IPS-11a (cell line): ENCODE measurements around the gene ZNF627.
A peak's percentile ranks its signal among the peaks of the same experiment; 100 is the strongest.
"Not testable (repeated sequence)": the region's sequence is repeated elsewhere in the genome, so short reads cannot be mapped to it uniquely, and the experiment has no call there.

ENCODE experiments used
- H3K4me3 ChIP-seq: one replicate; pipeline ENCODE4 v1.5.1; 2013; ENCODE audit warnings: low read depth, low read length, control low read depth

Gene ZNF627

GRCh38 chr19:11620553-11620952 is 23.3 kb downstream of the ZNF627 start:
- H3K4me3 ChIP-seq = no peak overlapping the region

DNA sequence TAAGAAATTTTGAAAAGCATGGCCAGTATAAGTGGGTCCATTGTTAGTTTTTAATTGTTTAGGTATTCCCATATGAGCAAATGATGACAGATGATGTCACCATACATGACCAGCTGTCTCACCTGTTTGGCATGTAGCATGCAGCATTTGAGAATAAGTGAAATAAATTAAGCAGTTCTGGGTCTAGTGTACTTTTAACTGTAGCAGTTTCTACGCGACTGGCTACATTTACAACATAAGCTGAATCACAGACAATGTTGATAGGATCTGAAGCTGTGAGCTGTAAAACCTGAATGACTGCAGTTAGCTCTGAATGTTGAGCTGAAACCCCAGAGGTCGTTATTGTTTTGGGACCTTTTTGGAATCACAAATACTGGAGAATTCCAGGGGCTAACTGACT is 25.1 kb downstream of the ZNF627 start:
- H3K4me3 ChIP-seq = not testable (repeated sequence)

GRCh38 chr19:11624069-11624463 is 26.8 kb downstream of the ZNF627 start:
- H3K4me3 ChIP-seq = no peak overlapping the region

DNA sequence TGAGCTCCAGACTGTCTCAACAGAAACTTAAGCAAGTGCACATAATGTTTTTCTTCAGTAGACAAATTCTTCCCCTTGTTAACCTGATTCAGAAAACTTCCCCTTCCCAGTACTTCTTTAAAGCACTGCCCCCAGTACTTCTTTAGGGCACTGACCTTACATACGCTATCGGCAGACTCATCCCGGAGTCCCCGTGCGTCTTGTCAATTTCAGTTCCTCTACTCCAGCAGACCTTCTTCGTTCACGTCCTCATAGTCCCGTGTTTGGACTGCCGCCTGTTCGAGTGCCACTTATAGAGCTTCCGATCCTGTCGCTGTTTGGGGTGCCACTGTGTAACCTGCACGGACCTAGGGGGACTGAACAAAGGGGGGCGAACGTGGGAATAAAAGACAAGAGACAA is 29.0 kb downstream of the ZNF627 start:
- no peak overlapping the region for H3K4me3 ChIP-seq

- H3K4me3 ChIP-seq = no peak overlapping the region
Observed at GRCh38 chr19:11633223-11633622, 35.9 kb downstream of the ZNF627 start.

DNA sequence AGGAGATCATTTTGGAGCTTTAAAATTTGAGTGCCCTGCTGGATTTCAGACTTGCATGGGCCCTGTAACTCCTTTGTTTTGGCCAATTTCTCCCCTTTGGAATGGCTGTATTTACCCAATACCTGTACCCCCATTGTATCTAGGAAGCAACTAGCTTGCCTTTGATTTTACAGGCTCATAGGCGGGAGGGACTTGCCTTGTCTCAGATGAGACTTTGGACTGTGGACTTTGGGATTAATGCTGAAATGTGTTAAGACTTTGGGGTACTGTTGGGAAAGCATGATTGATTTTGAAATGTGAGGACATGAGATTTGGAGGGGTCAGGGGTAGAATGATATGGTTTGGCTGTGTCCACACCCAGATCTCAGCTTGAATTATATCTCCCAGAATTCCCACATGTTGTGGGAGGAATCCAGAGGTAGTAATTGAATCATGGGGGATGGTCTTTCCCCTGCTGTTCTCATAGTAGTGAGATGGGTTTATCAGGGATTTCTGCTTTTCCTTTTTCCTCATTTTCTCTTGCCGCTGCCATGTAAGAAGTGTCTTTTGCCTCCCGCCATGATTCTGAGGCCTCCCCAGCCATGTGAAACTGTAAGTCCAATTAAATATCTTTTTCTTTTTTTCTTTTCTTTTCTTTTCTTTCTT is 36.9 kb downstream of the ZNF627 start:
- H3K4me3 ChIP-seq = not testable (repeated sequence)

DNA sequence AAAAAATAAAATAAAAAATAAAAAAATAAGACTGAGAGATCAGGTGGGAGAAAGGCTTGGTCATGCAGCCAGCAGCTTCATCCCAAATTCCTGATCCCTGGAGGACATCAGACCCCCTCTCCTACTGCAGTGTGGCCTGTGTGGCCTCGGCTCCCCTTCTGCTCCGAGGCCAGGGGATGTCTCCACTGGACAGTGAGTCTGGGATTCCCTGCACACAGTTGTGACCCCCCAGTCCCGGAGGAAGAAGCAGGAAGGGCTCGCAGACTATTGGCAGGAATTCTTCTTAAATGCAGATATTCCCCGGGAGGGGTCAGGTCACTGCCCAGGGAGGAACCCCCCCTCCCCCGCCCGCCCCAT is 41.9 kb downstream of the ZNF627 start:
- H3K4me3 ChIP-seq = no peak overlapping the region

- peak overlapping the region; percentile 79 for H3K4me3 ChIP-seq
Observed at GRCh38 chr19:11639602-11640471, 42.6 kb downstream of the ZNF627 start.

DNA sequence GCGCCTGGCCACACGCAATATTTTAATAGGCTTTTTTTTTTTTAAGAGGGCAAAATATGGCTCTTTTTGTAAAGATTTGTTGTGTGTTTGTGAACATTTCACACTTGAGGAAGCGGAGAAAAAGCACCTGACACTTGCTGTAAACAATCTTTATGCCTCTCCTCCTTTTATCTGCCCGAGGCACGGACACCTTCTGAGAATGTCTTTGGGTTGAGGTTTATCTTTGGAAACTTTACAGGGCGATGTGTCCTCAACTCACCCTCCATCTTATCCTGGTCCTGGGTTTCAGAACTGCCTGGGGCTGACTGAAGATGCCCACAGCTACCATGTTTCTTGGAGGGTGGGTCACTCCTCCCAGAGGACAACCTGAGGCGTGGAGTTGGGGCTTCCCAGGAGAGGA is 44.0 kb downstream of the ZNF627 start:
- no peak overlapping the region for H3K4me3 ChIP-seq

DNA sequence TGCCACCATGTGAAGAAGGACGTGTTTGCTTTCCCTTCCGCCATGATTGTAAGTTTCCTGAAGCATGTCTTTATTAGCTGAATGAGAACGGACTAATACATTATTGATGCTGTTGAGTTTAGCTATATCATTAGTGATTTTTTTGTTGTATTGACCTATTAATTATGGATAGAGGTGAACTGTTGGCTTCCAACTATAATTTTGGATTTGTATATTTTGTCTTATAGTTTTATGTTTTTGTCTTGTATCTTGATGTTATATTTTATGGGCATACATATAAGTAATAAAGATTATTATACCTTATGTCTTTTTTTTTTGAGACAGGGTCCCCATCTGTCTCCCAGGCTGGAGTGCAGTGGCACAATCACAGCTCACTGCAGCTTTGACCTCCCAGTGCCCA is 45.6 kb downstream of the ZNF627 start:
- H3K4me3 ChIP-seq = no peak overlapping the region

- no peak overlapping the region for H3K4me3 ChIP-seq
Observed at GRCh38 chr19:11649941-11650340, 52.7 kb downstream of the ZNF627 start.

- H3K4me3 ChIP-seq = no peak overlapping the region
Observed at GRCh38 chr19:11651062-11651461, 53.8 kb downstream of the ZNF627 start.

GRCh38 chr19:11652056-11652455 is 54.8 kb downstream of the ZNF627 start:
- H3K4me3 ChIP-seq = no peak overlapping the region

DNA sequence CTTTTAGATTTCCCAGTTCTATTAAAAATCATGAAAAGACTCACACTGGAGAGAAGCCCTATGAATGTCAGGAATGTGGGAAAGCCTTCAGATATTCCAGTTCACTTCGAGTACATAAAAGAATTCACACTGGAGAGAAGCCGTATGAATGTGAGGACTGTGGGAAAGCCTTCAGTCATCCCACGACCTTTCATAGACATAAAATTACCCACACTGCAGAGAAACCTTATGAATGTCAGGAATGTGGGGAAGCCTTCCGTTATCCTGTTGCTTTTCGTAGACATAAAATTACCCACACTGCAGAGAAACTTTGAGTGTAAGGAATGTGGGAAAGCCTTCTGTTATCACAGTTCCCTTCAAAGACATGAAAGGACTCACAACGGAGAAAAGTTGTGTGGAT is 55.2 kb downstream of the ZNF627 start:
- H3K4me3 ChIP-seq = no peak overlapping the region

DNA sequence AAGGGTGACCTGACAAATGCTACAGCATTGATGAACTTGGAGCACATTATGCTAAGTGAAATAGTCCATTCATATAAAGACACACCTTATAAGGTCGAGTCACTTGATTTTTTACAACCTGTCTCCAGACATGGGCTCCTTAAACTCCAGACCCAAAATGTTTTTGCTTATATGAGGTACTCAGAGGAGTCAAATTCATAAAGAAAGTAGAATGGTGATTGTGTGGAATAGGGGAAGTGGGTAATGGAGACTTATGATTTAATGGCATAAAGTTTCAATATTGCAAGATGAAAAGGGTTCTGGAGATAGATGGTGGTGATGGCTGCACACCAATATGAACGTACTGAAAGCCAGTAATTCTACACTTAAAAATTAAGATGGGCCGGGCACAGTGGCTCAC is 59.3 kb downstream of the ZNF627 start:
- no peak overlapping the region for H3K4me3 ChIP-seq

DNA sequence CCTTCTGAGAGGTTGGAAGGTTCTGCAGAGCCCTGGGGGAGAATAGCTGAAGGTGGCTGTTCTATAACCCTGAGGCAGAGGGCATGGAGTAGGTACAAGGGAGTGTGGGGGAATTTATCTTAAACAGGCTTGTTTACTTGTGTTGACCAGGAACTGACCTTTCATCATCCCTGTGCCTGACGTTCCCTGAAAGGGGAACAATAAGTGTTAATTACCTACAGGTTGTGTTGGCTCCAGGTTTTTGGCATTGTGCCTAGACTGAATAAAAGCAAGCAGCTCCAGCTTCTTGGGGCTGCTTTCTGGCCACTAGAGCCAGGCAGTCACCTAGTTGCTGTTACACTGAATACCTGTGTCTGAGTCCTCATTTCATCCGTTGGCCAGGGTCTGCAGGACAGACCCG is 60.0 kb downstream of the ZNF627 start:
- H3K4me3 ChIP-seq = no peak overlapping the region

DNA sequence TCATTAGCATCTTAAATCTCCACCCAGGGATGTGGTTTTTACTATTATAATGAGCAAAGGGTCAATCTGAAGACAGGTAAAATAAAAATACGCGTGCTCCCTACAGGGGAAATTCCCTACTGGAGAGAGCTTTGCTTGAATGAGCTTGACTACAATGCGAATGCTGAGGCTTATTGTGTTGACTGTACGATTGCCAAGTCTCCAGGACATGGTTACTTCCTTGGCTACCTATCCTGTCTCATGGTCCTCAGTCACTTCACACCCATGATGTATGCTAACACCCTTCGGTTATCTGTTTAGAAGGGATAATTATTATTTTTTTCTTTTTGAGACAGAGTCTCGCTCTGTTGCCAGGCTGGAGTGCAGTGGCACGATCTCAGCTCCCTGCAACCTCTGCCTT is 61.7 kb downstream of the ZNF627 start:
- no peak overlapping the region for H3K4me3 ChIP-seq

DNA sequence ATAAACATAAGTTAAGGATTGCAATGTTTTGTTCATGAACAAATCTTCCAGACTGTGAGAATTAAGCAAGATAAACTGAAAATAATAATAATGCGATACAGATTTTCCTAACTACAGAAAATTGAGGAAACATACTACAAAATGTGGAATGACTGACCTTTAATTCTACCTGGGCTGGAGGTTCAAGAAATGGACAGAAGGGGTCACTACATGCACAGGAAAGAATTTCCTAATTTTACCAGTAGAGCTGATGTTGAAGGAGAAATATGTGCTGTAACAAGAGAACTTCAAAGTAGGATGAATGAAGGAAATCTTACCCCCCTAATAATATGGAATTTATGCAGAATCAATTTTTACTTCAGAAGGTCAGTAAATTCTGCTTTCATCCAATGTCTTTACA is 62.3 kb downstream of the ZNF627 start:
- H3K4me3 ChIP-seq = no peak overlapping the region

DNA sequence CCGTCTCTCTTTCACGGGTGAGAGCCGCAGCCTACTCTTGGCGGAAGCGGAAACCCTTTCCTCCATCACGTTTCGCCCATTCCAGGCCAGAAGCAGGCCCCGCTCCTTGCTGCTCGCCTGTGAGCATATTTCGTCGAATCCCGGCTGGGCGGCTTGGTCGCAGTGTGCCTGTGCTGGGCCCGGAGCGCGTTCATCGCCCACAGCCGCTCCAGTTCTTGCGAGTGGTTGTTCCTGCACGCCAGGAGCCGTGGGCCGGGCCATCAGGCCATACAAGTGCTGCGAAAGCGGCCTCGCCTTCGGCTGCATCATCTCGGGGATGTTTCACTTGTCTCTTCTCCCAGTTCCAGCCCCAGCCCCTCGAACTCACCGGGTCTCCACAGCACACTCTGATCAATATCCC is 65.0 kb downstream of the ZNF627 start:
- H3K4me3 ChIP-seq = no peak overlapping the region

DNA sequence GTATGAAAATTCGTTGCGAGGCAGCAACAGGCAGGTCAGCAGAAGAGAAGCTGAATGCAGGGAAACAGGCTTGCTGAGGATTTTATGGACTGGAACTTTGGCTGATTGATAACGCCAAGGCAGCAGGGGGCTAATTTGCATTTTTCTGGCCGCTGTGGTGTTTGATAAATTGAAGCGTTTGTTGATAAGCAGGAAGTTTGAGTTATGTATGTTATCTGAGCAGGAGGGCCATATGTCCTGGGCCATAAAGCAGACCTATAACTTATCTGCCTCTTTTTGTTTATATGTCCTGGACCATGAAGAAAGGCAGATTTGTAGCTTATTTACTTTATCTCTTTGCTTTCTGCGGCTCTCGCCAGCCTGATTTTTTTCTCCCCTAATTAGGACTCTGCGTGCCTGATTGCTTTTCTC is 65.9 kb downstream of the ZNF627 start:
- no peak overlapping the region for H3K4me3 ChIP-seq
